ENCODE results near the gene PLCB3. TPM values are rescaled to one million over a fixed set of nuclear protein-coding genes. Genes with fewer than 3 reads are reported as not detected.
A peak's percentile ranks its signal among the peaks of the same experiment; 100 is the strongest.

The PLCB3 gene
- total RNA-seq (1 to 10 TPM; 8.1 to 8.8 TPM), polyA plus RNA-seq (under 1 TPM; 0.20 to 0.51 (median 0.35) TPM), total RNA-seq (8.5 to 33.9 (median 14.7) reads per million in 6 experiments)

- Mint-ChIP-seq H3K36me3 (no peaks in the 10 kb centered on the region), H3K27ac (peak within 1 kb of the TSS in 9 of 10 donors; percentile 32 to 89 (median 76)), H3K4me1 (peaks cover 12 to 33% (median 27%) of the 10 kb centered on the region in 4 donors), H3K9me3 (no peaks in the 10 kb centered on the region), H3K27me3 (no peaks in the 10 kb centered on the region), H3K4me3 (peak within 1 kb of the TSS; percentile 83 to 93 (median 87))
- POLR2A ChIA-PET = interaction anchor here (1.0 to 13.8 kb wide), 11 partner anchors 8 to 66 kb away, joined by 3 to 176 read pairs (median 5); partner anchors contain the start of genes DNAJC4, FERMT3, FKBP2 and NUDT22
- ATAC-seq (peak; percentile 59 to 60), DNase-seq (peak in 9 of 10 donors; percentile 47 to 76 (median 66))
Observed at GRCh38 chr11:64251016-64251752, at the start of gene PLCB3. Gene PLCB3 (plus strand): TSS chr11:64251530. CDS start chr11:64251650, 120 bp downstream.

GRCh38 chr11:64201543-64201942 lies 49.8 kb upstream of the PLCB3 start:
- H3K4me1 Mint-ChIP-seq = peaks cover 18 to 39% (median 33%) of the 10 kb centered on the region in 4 donors
- POLR2A ChIA-PET = interaction anchor here (0.6 to 2.0 kb wide), 3 partner anchors 16 to 1133 kb away, joined by 3 to 5 read pairs (median 3); partner anchors contain the start of gene STIP1
- no peaks in the 10 kb centered on the region for H3K27me3 Mint-ChIP-seq
- DNase-seq (no peak), ATAC-seq (no peak)
- peaks cover 4 to 79% (median 10%) of the 10 kb centered on the region in 3 donors for H3K36me3 Mint-ChIP-seq
- H3K27ac Mint-ChIP-seq = peak overlapping the region in 3 of 10 donors; percentile 36 to 63 (median 49)
- H3K4me3 Mint-ChIP-seq = no peak overlapping the region
- no peaks in the 10 kb centered on the region for H3K9me3 Mint-ChIP-seq

- Mint-ChIP-seq H3K27ac (peak overlapping the region in 4 of 10 donors; percentile 18 to 80 (median 59)), H3K4me3 (no peak overlapping the region), H3K4me1 (peaks cover 15 to 39% (median 34%) of the 10 kb centered on the region in 4 donors), H3K36me3 (peaks cover 4 to 65% (median 4%) of the 10 kb centered on the region in 3 donors), H3K27me3 (no peaks in the 10 kb centered on the region), H3K9me3 (no peaks in the 10 kb centered on the region)
- DNase-seq (no peak), ATAC-seq (no peak)
- POLR2A ChIA-PET = interaction anchor here (0.6 to 10.7 kb wide), 6 partner anchors 15 to 1472 kb away, joined by 3 to 290 read pairs (median 46); partner anchors contain the start of genes DNAJC4, FKBP2, NUDT22 and PLCB3
Observed at GRCh38 chr11:64202992-64203391, 48.3 kb upstream of the PLCB3 start.

GRCh38 chr11:64203421-64204079 lies 47.8 kb upstream of the PLCB3 start:
- H3K4me1 Mint-ChIP-seq = peaks cover 15 to 43% (median 39%) of the 10 kb centered on the region in 4 donors
- H3K36me3 Mint-ChIP-seq = peaks cover 4 to 60% (median 4%) of the 10 kb centered on the region in 3 donors
- peak overlapping the region in 8 of 10 donors; percentile 15 to 80 (median 63) for H3K27ac Mint-ChIP-seq
- no peaks in the 10 kb centered on the region for H3K9me3 Mint-ChIP-seq
- ATAC-seq = no peak
- POLR2A ChIA-PET = interaction anchor here (0.6 to 10.7 kb wide), 8 partner anchors 15 to 143 kb away, joined by 3 to 290 read pairs (median 70); partner anchors contain the start of genes BAD, CATSPERZ, DNAJC4 and ESRRA
- DNase-seq = no peak
- no peaks in the 10 kb centered on the region for H3K27me3 Mint-ChIP-seq
- H3K4me3 Mint-ChIP-seq = no peak overlapping the region

- ATAC-seq = no peak
- POLR2A ChIA-PET = interaction anchor here (0.6 to 10.7 kb wide), 10 partner anchors 10 to 114 kb away, joined by 4 to 290 read pairs (median 70); partner anchors contain the start of genes BAD, CATSPERZ, DNAJC4 and ESRRA
- DNase-seq = no peak
- Mint-ChIP-seq H3K27me3 (no peaks in the 10 kb centered on the region), H3K27ac (peak overlapping the region in 9 of 10 donors; percentile 82 to 95 (median 92)), H3K9me3 (no peaks in the 10 kb centered on the region), H3K4me1 (peaks cover 19 to 48% (median 45%) of the 10 kb centered on the region in 4 donors), H3K36me3 (peaks cover 4 to 58% (median 4%) of the 10 kb centered on the region in 3 donors), H3K4me3 (peak overlapping the region in 3 of 10 donors; percentile 50 to 88 (median 76))
Observed at GRCh38 chr11:64204080-64204440, 47.3 kb upstream of the PLCB3 start.

- Mint-ChIP-seq H3K27ac (peak overlapping the region; percentile 82 to 95 (median 92)), H3K27me3 (no peaks in the 10 kb centered on the region), H3K4me1 (peaks cover 22 to 50% (median 48%) of the 10 kb centered on the region in 4 donors), H3K36me3 (peaks cover 4 to 57% (median 4%) of the 10 kb centered on the region in 3 donors), H3K9me3 (no peaks in the 10 kb centered on the region), H3K4me3 (peak overlapping the region; percentile 48 to 88 (median 76))
- ATAC-seq (peak; percentile 66 to 67), DNase-seq (peak; percentile 73 to 92 (median 84))
- POLR2A ChIA-PET = interaction anchor here (0.6 to 10.7 kb wide), 13 partner anchors 9 to 710 kb away, joined by 3 to 290 read pairs (median 37); partner anchors contain the start of genes BAD, CATSPERZ, DNAJC4 and ESRRA
Observed at GRCh38 chr11:64204464-64204989, 46.8 kb upstream of the PLCB3 start.

GRCh38 chr11:64206457-64207255 lies 44.7 kb upstream of the PLCB3 start, which contains the start of gene FERMT3:
Gene FERMT3 (plus strand): TSS chr11:64206721. CDS start chr11:64207365, 644 bp downstream.
- Mint-ChIP-seq H3K9me3 (no peaks in the 10 kb centered on the region), H3K27me3 (no peaks in the 10 kb centered on the region), H3K4me1 (peaks cover 24 to 57% (median 51%) of the 10 kb centered on the region in 4 donors), H3K4me3 (peak within 1 kb of the TSS; percentile 88 to 96 (median 94)), H3K27ac (peak within 1 kb of the TSS; percentile 89 to 97 (median 94)), H3K36me3 (peaks cover 2 to 56% (median 4%) of the 10 kb centered on the region in 3 donors)
- POLR2A ChIA-PET = interaction anchor here (0.5 to 10.7 kb wide), 19 partner anchors 12 to 1479 kb away, joined by 3 to 290 read pairs (median 5); partner anchors contain the start of genes BAD, CATSPERZ, DNAJC4 and ESRRA
- ATAC-seq (peak; percentile 63 to 71), DNase-seq (peak; percentile 52 to 86 (median 64))

- H3K4me3 Mint-ChIP-seq = peak overlapping the region; percentile 88 to 96 (median 94)
- peaks cover 2 to 57% (median 4%) of the 10 kb centered on the region in 3 donors for H3K36me3 Mint-ChIP-seq
- H3K9me3 Mint-ChIP-seq = no peaks in the 10 kb centered on the region
- POLR2A ChIA-PET = interaction anchor here (0.5 to 10.7 kb wide), 18 partner anchors 10 to 1555 kb away, joined by 3 to 290 read pairs (median 9); partner anchors contain the start of genes BAD, CATSPERZ, DNAJC4 and ESRRA
- H3K27me3 Mint-ChIP-seq = no peaks in the 10 kb centered on the region
- ATAC-seq (peak; percentile 58 to 75), DNase-seq (peak; percentile 37 to 89 (median 70))
- H3K27ac Mint-ChIP-seq = peak overlapping the region; percentile 89 to 97 (median 94)
- peaks cover 26 to 63% (median 54%) of the 10 kb centered on the region in 4 donors for H3K4me1 Mint-ChIP-seq
Observed at GRCh38 chr11:64207256-64208085, 43.9 kb upstream of the PLCB3 start.

- POLR2A ChIA-PET = interaction anchor here (0.5 to 10.7 kb wide), 14 partner anchors 10 to 1555 kb away, joined by 3 to 290 read pairs (median 28); partner anchors contain the start of genes BAD, CATSPERZ, DNAJC4 and ESRRA
- peak overlapping the region; percentile 89 to 97 (median 94) for H3K27ac Mint-ChIP-seq
- peak overlapping the region; percentile 88 to 96 (median 94) for H3K4me3 Mint-ChIP-seq
- H3K27me3 Mint-ChIP-seq = no peaks in the 10 kb centered on the region
- H3K9me3 Mint-ChIP-seq = no peaks in the 10 kb centered on the region
- peak in 1 of 2 donors; percentile 4 for ATAC-seq
- peaks cover 2 to 56% (median 4%) of the 10 kb centered on the region in 3 donors for H3K36me3 Mint-ChIP-seq
- DNase-seq = no peak
- peaks cover 24 to 67% (median 56%) of the 10 kb centered on the region in 4 donors for H3K4me1 Mint-ChIP-seq
Observed at GRCh38 chr11:64208086-64208795, 43.1 kb upstream of the PLCB3 start.
